Psoas muscle (tissue), 8 donors: ENCODE data around the gene SYNDIG1. TPM values are rescaled to one million over a fixed set of nuclear protein-coding genes. Genes with fewer than 3 reads are reported as not detected.

Experiments used
- ATAC-seq, 4 donors: fragments of 200-7000 bp; cut with Tn5 transposase; one replicate each; pipeline ENCODE4 v1.9.1; 2020; ENCODE audit warnings: moderate library complexity in 3 of 4, mild to moderate bottlenecking in 2 of 4
- DNase-seq, 2 donors: peaks; one replicate each; pipeline ENCODE4 v3.0.0-alpha.2; 2020
- H3K27ac ChIP-seq: fragments of 200-600 bp; one replicate; pipeline ENCODE4 v1.8.0; 2022
- H3K27me3 ChIP-seq, 3 donors: fragments of 200-600 bp in 1 of 3; one replicate each; pipeline versions ENCODE4 v1.6.1 to v1.8.0; 2013 to 2022; ENCODE audit warnings: low read length in 2 of 3, mild to moderate bottlenecking in 2 of 3, moderate library complexity in 1 of 3; ENCODE audit not compliant: insufficient read depth in 3 of 3
- H3K36me3 ChIP-seq, 2 donors: fragments of 200-600 bp in 1 of 2; one replicate each; pipeline versions ENCODE4 v1.6.1 to v1.8.0; 2013 to 2022; ENCODE audit warnings: low read depth in 1 of 2, mild to moderate bottlenecking in 1 of 2, moderate library complexity in 1 of 2; ENCODE audit not compliant: insufficient read depth in 1 of 2
- H3K4me1 ChIP-seq: fragments of 200-600 bp; one replicate; pipeline ENCODE4 v1.8.0; 2022
- H3K4me3 ChIP-seq: fragments of 200-600 bp; one replicate; pipeline ENCODE4 v1.8.0; 2022; ENCODE audit warnings: mild to moderate bottlenecking
- H3K9me3 ChIP-seq: fragments of 200-600 bp; one replicate; pipeline ENCODE4 v1.8.0; 2022
- WGBS, 3 donors: extraction: QIAGEN DNeasy Blood & Tissue Kit; methylation state at CpG; one replicate each; pipeline versions ENCODE4 v1.1.6 to v1.1.7; 2013; 5-methylcytosine and 5-hydroxymethylcytosine counted together
- intact Hi-C, 2 donors: fragments of 100-400 bp; cut with DNase I; formaldehyde crosslinking; loops; one replicate each; pipeline versions ENCODE4 v1.11.0 to v1.14.2; 2022
- polyA plus RNA-seq, 3 donors: library from polyadenylated mRNA; stranded (reverse); fragments of 200-250 nt; gene quantifications; one replicate each; pipeline ENCODE4 v1.2.3, GENCODE V29; 2013
- total RNA-seq, 4 donors: library from RNA; stranded (reverse); fragmentation: NEBNext Ultra II Directional in 2 of 4; extraction: Animal tissue kit (Norgen Biotek cat#: 25700) in 2 of 4; gene quantifications; one replicate each; pipeline versions ENCODE4 v1.2.1 to v1.2.4, GENCODE V29; 2021 to 2023
- TF ChIP-seq, protein P1 (sequence below): fragments of 200-600 bp; IDR thresholded peaks from one replicate; pipeline ENCODE4 v1.8.0; 2022; ENCODE audit warnings: antibody characterized with exemption
- donor health status: healthy with polysubstance abuse.
- donor health status: DM: no; HTN: no; CAD: no; lungs with moderate emphysema.
- donor health status: Bipolar disorder and iron deficiency.
- donor health status: healthy.
- donor health status: DM: yes; HTN: yes; CAD: no.
- donor health status: DM: no; HTN: no; CAD: no.
- donor health status: DM: no; HTN: no; CAD: no.
- donor health status: DM: yes; HTN: yes; CAD: no.

The SYNDIG1 gene
- total and polyA plus RNA-seq, 7 donors: 0.03 to 0.10 TPM; not detected in 5

DNA sequence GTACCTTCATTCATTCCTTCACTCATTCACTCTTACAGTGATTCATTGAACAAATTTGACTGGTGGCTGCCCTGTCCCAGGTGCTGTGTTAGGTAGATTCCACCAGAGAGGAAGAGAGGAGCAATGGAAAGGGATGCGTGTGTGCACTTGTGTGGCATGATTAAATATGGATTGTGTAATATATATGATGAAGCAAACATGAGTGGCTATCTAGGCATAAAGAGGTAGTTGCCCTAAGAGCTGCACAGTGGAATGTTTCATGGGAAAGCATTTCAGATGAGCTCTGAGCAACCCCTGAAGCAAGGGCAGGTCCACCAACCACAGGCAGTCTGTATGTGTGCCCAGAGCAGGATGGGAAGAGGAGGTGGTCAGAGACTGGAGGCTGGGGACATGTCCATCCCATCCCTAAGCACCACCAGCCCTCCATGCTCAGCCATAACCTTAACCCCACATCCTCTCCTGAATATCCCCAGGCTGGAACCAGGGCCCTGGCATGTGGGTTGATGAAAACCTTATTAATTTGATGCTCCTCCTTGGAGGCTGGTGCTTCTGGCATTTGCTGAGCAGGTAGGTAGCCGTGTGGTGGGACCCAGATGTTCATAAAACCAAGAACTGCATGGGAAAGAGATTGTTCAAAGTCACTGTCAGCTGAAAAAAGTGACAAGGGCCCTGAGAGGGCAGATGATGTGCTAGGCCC, 226.2 kb downstream of the SYNDIG1 start:
- WGBS, 3 donors: 89 to 94% (median 93%) methylated on average over 2 of the region's 2 CpGs
- Histone ChIP-seq H3K9me3 (no peaks in the 10 kb centered on the region), H3K36me3 (no peaks in the 10 kb centered on the region), H3K27me3 (peaks cover 0 to 2% (median 0%) of the 10 kb centered on the region in 3 donors), H3K4me1 (no peaks in the 10 kb centered on the region), H3K4me3 (no peak overlapping the region), H3K27ac (no peak overlapping the region)
- ATAC-seq (no peak), DNase-seq (no peak)
- TF ChIP-seq, protein P1, sequence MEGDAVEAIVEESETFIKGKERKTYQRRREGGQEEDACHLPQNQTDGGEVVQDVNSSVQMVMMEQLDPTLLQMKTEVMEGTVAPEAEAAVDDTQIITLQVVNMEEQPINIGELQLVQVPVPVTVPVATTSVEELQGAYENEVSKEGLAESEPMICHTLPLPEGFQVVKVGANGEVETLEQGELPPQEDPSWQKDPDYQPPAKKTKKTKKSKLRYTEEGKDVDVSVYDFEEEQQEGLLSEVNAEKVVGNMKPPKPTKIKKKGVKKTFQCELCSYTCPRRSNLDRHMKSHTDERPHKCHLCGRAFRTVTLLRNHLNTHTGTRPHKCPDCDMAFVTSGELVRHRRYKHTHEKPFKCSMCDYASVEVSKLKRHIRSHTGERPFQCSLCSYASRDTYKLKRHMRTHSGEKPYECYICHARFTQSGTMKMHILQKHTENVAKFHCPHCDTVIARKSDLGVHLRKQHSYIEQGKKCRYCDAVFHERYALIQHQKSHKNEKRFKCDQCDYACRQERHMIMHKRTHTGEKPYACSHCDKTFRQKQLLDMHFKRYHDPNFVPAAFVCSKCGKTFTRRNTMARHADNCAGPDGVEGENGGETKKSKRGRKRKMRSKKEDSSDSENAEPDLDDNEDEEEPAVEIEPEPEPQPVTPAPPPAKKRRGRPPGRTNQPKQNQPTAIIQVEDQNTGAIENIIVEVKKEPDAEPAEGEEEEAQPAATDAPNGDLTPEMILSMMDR: no peak
- intact Hi-C loops: no loop called here

DNA sequence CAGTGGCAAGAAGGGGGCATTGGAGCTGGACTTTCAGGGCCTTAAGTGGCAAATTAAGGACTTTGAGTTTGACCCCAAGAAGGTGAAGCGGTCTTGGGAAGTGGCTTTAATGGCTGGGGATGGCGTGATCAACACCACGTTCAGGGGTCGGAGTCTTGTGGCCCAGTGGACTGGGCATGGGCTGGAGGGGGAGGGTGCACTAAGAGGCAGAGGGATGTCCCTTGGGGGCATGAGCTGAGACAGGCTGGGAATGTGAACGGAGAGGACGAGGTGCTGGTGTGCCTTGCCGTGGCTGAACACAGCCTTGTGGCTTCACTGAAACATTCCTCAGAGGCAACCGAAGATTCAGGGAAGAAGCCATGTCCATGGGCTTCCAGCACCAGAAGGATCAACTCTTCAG, 227.0 kb downstream of the SYNDIG1 start:
- ATAC-seq (no peak), DNase-seq (no peak)
- Histone ChIP-seq H3K4me3 (no peak overlapping the region), H3K27me3 (peaks cover 0 to 2% (median 0%) of the 10 kb centered on the region in 3 donors), H3K9me3 (no peaks in the 10 kb centered on the region), H3K27ac (no peak overlapping the region), H3K4me1 (no peaks in the 10 kb centered on the region), H3K36me3 (no peaks in the 10 kb centered on the region)
- intact Hi-C loops: no loop called here
- TF ChIP-seq, protein P1: no peak
- 97 to 98% (median 97%) methylated on average over 8 of the region's 8 CpGs for WGBS, 3 donors

DNA sequence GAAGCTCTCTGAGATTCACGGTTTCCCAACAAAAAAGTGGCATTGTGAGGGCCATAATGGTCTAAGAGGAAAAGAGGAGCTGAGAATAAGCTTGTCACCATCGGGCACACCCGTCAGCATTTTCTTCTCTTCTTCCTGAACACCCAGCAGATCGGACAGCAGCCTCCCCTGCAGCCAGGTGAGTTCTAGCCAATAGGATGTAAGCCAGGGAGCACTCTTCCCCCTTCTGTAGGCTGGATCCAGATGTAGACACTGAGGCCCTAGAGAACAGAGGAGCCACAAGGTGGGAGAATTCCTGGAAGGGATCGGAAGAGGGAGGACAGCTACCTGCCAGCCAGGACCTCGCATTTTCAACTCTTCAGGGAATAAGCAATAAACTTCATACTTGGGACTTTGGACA, 228.0 kb downstream of the SYNDIG1 start:
- H3K4me1 ChIP-seq: no peaks in the 10 kb centered on the region
- DNase-seq: no peak
- intact Hi-C loops: no loop called here
- no peak overlapping the region for H3K27ac ChIP-seq
- TF ChIP-seq, protein P1: no peak
- H3K4me3 ChIP-seq: no peak overlapping the region
- no peaks in the 10 kb centered on the region for H3K9me3 ChIP-seq
- peaks cover 0 to 2% (median 0%) of the 10 kb centered on the region in 3 donors for H3K27me3 ChIP-seq
- H3K36me3 ChIP-seq: no peaks in the 10 kb centered on the region
- 93 to 95% (median 94%) methylated on average over 6 of the region's 6 CpGs for WGBS, 3 donors
- ATAC-seq: no peak

DNA sequence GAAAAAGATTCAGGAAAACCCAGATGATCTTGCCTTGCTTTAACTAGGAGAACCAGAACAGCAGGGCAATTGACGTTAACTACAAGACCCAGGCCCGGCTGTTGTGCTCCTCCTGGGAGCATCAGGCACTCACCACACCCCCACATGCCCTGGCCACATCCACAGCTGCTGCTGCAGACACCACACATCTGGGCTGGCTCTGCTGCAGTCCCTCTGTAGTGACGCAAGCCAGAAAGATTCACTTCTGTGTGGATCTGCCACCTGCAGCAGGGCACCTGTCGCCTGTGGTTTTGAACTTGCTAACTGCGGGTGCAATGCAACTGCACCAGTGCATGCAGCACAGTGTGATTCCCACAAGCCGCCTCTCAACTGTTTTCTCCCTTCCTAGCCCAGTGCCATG, 228.8 kb downstream of the SYNDIG1 start:
- intact Hi-C loops: no loop called here
- no peak for ATAC-seq
- peaks cover 0 to 2% (median 0%) of the 10 kb centered on the region in 3 donors for H3K27me3 ChIP-seq
- no peak for DNase-seq
- H3K9me3 ChIP-seq: no peaks in the 10 kb centered on the region
- 46 to 64% (median 61%) methylated on average over 6 of the region's 6 CpGs for WGBS, 3 donors
- no peak overlapping the region for H3K4me3 ChIP-seq
- H3K4me1 ChIP-seq: no peaks in the 10 kb centered on the region
- H3K27ac ChIP-seq: no peak overlapping the region
- no peaks in the 10 kb centered on the region for H3K36me3 ChIP-seq
- TF ChIP-seq, protein P1: no peak
